Smooth muscle cell (in vitro differentiated cells): ENCODE data around the gene PKNOX1. TPM values are rescaled to one million over a fixed set of nuclear protein-coding genes. Genes with fewer than 3 reads are reported as not detected.
A peak's percentile ranks its signal among the peaks of the same experiment; 100 is the strongest.

Experiments used
- DNase-seq: peaks from one replicate; lab custom pipeline; 2025; ENCODE audit not compliant: unreplicated experiment; lab: John Stamatoyannopoulos, UW
- H2AFZ ChIP-seq: fragments of 200-600 bp; sonication (generic); 2 replicates; pipeline ENCODE4 v1.6.0; 2016; ENCODE audit warnings: antibody characterized with exemption, low read depth, mild to moderate bottlenecking
- H3F3A ChIP-seq: fragments of 200-600 bp; sonication (generic); 2 replicates; pipeline ENCODE4 v1.6.0; 2017; ENCODE audit warnings: antibody characterized with exemption, low read depth
- H3K27ac ChIP-seq: fragments of 200-600 bp; sonication (generic); 2 replicates; pipeline ENCODE4 v1.5.1; 2016; ENCODE audit warnings: low read depth, mild to moderate bottlenecking
- H3K27me3 ChIP-seq: fragments of 200-600 bp; sonication (generic); 2 replicates; pipeline ENCODE4 v1.6.1; 2016; ENCODE audit warnings: low read depth, mild to moderate bottlenecking
- H3K36me3 ChIP-seq: fragments of 200-600 bp; sonication (generic); 2 replicates; pipeline ENCODE4 v1.5.1; 2016; ENCODE audit warnings: low read depth
- H3K4me1 ChIP-seq: fragments of 200-600 bp; sonication (generic); 2 replicates; pipeline ENCODE4 v1.5.1; 2016; ENCODE audit warnings: low read depth
- H3K4me2 ChIP-seq: fragments of 200-600 bp; sonication (generic); 2 replicates; pipeline ENCODE4 v1.6.0; 2016; ENCODE audit warnings: mild to moderate bottlenecking
- H3K4me3 ChIP-seq: fragments of 200-600 bp; sonication (generic); 2 replicates; pipeline ENCODE4 v1.5.1; 2016; ENCODE audit warnings: mild to moderate bottlenecking
- H3K79me2 ChIP-seq: fragments of 200-600 bp; sonication (generic); 2 replicates; pipeline ENCODE4 v1.6.0; 2016; ENCODE audit warnings: low read depth, mild to moderate bottlenecking
- H3K9ac ChIP-seq: fragments of 200-600 bp; sonication (generic); 2 replicates; pipeline ENCODE4 v1.6.0; 2016; ENCODE audit warnings: low read depth
- H3K9me3 ChIP-seq: fragments of 200-600 bp; sonication (generic); replicated peaks from 2 replicates; pipeline ENCODE4 v1.5.1; 2016; ENCODE audit warnings: low read depth
- H4K20me1 ChIP-seq: fragments of 200-600 bp; sonication (generic); 2 replicates; pipeline ENCODE4 v1.6.0; 2016; ENCODE audit warnings: low read depth
- CTCF ChIP-seq: fragments of 200-600 bp; sonication (generic); IDR thresholded peaks from 2 replicates; pipeline ENCODE4 v1.5.1; 2017; ENCODE audit warnings: borderline replicate concordance, mild to moderate bottlenecking, antibody characterized with exemption; ENCODE audit not compliant: insufficient read depth, poor library complexity, severe bottlenecking
- WGBS: methylation state at CpG from one replicate; pipeline ENCODE4 v1.1.7; 2016; ENCODE audit warnings: low lambda C conversion rate; 5-methylcytosine and 5-hydroxymethylcytosine counted together
- polyA plus RNA-seq: library from polyadenylated mRNA; unstranded; fragments of >200 nt; fragmentation: Nextera tagmentation; extraction: Ambion mirVana; gene quantifications from 2 replicates; pipeline ENCODE4 v1.2.1, GENCODE V29; 2016
- total RNA-seq: library from RNA; depleted of rRNA; stranded (reverse); fragments of >200 nt; gene quantifications from 2 replicates; pipeline ENCODE4 v1.2.3, GENCODE V29; 2014

PKNOX1 gene
- total and polyA plus RNA-seq, 2 experiments from 2014 or later = 20.4 to 28.5 TPM

GRCh38 chr21:42969193-42969600 is 5.2 kb upstream of the PKNOX1 start:
- H3K27ac ChIP-seq = peak overlapping the region; percentile 15
- 28% methylated on average over 6 of the region's 6 CpGs for WGBS
- no peaks in the 10 kb centered on the region for H4K20me1 ChIP-seq
- no peak overlapping the region for H3K9ac ChIP-seq
- no peaks in the 10 kb centered on the region for H3K79me2 ChIP-seq
- DNase-seq = no peak
- H3K27me3 ChIP-seq = no peaks in the 10 kb centered on the region
- H2AFZ ChIP-seq = no peak overlapping the region
- H3K36me3 ChIP-seq = no peaks in the 10 kb centered on the region
- no peak for TF ChIP-seq CTCF
- no peaks in the 10 kb centered on the region for H3F3A ChIP-seq
- H3K4me2 ChIP-seq = no peak overlapping the region
- no peaks in the 10 kb centered on the region for H3K9me3 ChIP-seq
- peaks cover 7% of the 10 kb centered on the region for H3K4me1 ChIP-seq
- no peak overlapping the region for H3K4me3 ChIP-seq

- 86% methylated on average over 7 of the region's 7 CpGs for WGBS
- Histone ChIP-seq H3K27ac (no peak overlapping the region), H3K9ac (no peak overlapping the region)
Observed at GRCh38 chr21:42970946-42971653, 3.3 kb upstream of the PKNOX1 start.

GRCh38 chr21:42971897-42972275 is 2.5 kb upstream of the PKNOX1 start:
- TF ChIP-seq CTCF = no peak

More at GRCh38 chr21:42970946-42971653, 3.3 kb upstream of the PKNOX1 start:
- no peak for DNase-seq
- Histone ChIP-seq H3K4me3 (no peak overlapping the region), H3K27me3 (no peaks in the 10 kb centered on the region), H3K36me3 (no peaks in the 10 kb centered on the region), H3F3A (peaks cover 7% of the 10 kb centered on the region), H3K4me2 (no peak overlapping the region), H3K9me3 (no peaks in the 10 kb centered on the region), H2AFZ (no peak overlapping the region), H4K20me1 (no peaks in the 10 kb centered on the region), H3K79me2 (peaks cover 8% of the 10 kb centered on the region), H3K4me1 (peaks cover 12% of the 10 kb centered on the region)
- TF ChIP-seq CTCF = no peak

More at GRCh38 chr21:42971897-42972275, 2.5 kb upstream of the PKNOX1 start:
- peaks cover 16% of the 10 kb centered on the region for H3K79me2 ChIP-seq
- no peak for DNase-seq
- H3K36me3 ChIP-seq = no peaks in the 10 kb centered on the region
- no peak overlapping the region for H3K4me2 ChIP-seq
- no peak overlapping the region for H3K9ac ChIP-seq
- no peaks in the 10 kb centered on the region for H4K20me1 ChIP-seq
- H2AFZ ChIP-seq = no peak overlapping the region
- H3K4me3 ChIP-seq = no peak overlapping the region
- H3K27ac ChIP-seq = no peak overlapping the region
- H3K9me3 ChIP-seq = no peaks in the 10 kb centered on the region
- H3K27me3 ChIP-seq = no peaks in the 10 kb centered on the region
- WGBS = 45% methylated on average over 3 of the region's 3 CpGs
- H3K4me1 ChIP-seq = peaks cover 16% of the 10 kb centered on the region
- peaks cover 7% of the 10 kb centered on the region for H3F3A ChIP-seq
